C1 segment of cervical spinal cord (tissue), 14 donors: ENCODE measurements around the gene ZNF567.
A peak's percentile ranks its signal among the peaks of the same experiment; 100 is the strongest.
"Not testable (repeated sequence)": the region's sequence is repeated elsewhere in the genome, so short reads cannot be mapped to it uniquely, and the experiment has no call there.

Experiments
- DNase-seq, 14 donors: peaks; one replicate each; lab custom pipeline; 2025; lab: John Stamatoyannopoulos, UW

Gene ZNF567

DNA sequence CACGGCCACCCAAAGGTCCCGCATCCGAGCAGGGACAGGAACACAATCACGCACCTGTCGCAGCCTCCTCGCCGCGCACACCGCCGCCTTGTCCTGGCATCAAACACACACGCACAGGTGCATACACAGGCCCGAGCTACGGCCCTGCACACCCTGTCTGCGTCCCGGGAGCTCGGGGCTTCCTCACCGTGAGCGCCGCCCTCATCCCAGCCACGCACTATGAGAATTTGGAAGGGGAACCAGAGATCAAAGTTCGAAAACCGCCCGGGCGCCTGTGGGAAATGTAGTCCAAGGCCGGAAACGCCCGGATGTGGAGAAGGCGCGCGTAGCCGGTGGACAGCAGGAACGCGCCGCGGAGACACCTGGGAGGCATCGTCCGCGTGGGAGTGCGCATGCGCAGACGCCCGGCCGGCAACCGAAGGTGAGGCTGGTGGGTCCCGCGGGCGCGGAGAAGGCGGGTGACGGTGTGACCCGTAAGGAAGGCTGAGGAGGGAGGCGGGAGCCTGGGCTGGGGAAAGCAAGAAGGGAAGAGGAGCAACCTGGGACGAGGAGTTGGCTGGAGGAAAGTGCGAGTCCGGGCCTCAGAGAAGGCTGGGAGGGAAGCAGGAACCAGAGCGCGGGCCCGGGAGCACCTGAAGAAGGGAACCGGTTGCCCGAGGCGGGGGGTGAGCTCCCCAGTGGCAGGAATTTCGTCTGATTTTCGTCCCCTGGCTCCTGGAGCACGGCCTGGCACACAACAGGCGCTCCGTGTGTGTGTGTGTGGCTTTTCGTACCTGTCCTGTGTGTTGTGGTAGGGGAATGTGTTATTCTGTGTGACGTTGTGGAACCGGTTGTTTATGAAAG is at the start of gene ZNF567:
Gene ZNF567, plus strand, starts transcription at position 399 of the 843 bp plus-strand sequence. CDS start 7,256 bp downstream, outside the sequence.
- DNase-seq, result peak; percentile 77 to 97 (median 94)

DNA sequence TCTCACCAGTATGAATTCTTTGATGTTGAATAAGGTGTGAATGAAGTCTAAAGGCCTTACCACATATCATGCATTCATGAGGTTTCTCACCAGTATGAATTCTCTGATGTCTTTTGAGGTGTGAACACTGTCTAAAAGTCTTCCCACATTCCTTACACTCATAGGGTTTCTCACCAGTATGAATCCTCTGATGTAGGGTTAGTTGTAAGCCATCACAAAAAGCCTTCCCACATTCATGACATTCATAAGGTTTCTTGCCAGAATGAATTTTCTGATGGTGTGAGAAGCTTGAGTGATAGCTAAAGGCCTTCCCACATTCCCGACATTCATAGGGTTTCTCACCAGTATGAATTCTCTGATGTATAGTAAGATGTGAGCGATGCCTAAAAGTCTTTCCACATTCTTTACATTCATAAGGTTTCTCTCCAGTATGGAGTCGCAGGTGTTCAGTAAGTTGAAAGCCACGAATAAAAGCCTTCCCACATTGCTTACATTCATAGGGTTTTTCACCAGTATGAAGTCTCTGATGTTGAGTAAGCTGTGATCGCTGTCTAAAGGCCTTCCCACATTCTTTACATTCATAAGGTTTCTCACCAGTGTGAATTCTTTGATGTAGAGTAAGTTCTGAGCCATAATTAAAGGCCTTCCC is 48.4 kb upstream of the ZNF567 start:
- no peak for DNase-seq

DNA sequence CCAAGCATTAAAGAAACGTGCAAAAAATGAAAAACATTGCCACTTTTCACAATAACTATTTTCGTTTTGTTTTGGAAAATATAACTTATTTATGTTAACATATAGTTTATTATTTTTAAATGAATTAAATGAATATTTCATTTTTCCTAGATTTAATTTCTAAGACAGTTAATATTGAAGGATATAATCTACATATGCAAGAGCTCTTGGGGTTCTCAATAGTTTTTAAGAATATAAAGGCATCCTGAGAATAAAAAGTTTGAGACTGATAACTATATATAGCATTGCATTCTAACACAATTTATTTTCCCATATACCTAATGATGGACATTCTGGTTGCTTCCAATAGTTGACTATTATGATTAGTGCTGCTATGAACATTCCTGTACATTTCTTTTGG is 40.7 kb upstream of the ZNF567 start:
- no peak for DNase-seq

DNA sequence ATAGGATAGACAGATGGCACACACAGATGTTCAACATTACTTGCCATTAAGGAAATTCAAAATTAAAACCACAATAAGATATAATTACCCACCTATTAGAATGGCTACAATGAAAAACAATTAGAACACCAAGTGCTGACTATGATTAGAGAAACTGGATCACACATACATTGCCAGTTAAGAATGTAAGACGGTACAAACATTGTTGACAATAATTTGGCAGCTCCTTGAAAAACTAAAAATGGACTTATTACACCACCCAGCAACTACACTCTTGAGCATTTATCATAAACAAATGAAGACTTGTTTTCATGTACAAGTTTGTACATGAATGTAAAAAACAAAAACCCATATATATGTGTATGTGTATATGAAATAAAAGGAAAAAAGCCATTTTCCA is 34.5 kb upstream of the ZNF567 start:
- DNase-seq, result no peak

DNA sequence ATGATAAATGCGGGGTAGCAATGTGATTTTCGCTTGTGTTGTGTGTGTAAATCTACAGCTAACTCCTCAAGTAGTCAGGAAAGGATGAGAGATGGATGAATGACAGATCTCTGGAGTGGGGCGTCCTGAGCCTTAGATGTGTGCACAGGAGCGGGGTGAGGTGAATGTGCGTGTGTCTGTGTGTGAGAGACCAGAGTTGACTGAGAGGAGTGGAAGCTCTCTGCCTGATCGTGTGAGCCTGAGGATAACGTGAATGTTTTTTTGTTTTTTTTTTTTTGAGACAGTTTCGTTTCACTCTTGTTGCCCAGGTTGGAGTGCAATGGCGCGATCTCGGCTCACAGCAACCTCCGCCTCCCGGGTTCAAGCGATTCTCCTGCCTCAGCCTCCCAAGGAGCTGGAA is 21.6 kb upstream of the ZNF567 start:
- DNase-seq, result no peak

DNA sequence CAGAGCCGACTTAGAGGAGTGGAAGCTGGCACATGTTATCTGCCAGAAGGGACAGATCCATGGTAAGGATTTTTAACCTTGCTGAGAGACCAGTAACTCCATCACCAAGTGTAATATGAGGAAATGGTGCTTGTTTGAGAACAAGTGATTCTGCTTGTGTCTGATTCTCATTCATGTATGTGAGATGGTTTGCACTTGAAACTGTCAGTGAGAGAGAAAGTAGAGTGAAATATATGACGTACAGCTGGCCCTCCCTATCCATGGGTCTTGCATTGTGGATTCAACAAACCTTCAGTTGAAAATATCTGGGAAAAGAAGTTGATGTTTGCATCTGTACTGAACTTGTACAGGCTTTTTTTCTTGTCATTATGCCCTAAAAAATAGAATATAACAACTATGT is 18.8 kb upstream of the ZNF567 start:
- no peak for DNase-seq

DNA sequence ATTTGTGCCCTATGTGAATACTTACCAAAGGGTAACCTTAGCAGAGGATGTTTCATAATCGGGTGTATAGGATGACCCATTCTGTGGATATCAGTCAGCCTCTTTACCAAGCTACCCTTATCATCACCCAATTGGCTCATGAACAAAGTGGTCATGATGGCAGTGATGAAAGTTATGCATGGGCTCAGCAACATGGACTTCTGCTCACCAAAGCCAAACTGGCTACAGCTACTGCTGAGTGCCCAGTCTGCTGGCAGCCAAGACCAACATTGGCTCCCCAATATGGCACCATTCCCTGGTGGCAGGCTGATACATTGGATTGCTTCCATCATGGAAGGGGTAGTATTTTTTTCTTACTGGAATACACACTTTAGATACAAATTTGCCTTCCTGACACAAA is 15.0 kb upstream of the ZNF567 start:
- no peak for DNase-seq

DNA sequence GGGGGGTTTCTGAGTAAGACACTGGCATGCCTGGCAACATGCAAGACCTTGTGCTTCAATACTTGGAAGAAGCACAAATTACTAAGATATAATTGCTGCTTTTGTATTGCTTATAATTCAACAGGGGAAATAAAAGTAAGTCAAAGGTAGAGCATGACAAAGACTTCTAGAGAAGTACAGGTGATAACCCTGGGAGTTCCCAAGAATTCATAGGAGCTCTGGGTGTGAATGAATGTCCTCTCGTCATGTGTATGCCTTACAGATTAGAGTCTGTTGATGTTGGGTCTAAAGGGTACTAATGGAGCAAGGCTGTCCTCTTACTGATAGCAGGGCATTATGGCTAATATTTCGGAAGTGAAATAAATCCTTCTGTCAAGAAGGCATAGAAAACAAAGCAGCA is 13.2 kb upstream of the ZNF567 start:
- DNase-seq, result no peak

DNA sequence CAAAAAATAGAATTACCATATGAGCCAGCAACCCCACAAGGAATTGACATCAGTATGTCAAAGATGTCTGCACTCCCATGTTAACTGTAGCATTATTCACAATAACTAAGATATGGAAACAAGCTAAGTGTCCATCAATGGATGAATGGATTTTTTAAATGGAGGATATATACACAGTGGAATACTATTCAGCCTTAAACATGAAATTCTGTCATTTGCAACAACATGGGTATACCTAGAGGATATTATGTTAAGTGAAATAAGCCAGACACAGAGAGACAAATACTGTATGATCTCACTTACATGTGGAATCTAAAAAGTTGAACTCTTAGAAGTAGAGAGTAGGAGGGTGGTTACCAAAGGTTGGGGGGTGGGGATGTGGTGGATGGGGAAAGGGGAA is 8.0 kb upstream of the ZNF567 start:
- DNase-seq, result no peak

DNA sequence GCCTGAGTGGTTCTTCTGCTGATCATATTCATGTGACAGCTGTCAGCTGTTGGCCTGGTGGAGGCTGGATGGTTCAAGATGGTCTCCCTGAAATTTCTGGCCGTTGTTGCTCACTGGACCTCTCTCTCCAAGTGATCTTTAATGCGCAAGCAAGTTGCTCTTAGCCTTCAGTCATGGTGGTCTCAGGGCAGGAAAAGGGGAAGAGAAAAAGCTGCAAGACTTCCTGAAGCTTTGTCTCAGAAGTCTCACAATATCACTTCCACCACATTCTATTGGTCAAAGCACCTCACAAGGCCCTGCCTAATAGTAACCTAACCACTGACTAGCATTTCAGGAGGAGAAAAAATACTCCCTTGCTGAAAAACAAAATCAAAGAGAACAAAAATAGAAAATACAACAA is 1.6 kb upstream of the ZNF567 start:
- DNase-seq, result no peak

DNA sequence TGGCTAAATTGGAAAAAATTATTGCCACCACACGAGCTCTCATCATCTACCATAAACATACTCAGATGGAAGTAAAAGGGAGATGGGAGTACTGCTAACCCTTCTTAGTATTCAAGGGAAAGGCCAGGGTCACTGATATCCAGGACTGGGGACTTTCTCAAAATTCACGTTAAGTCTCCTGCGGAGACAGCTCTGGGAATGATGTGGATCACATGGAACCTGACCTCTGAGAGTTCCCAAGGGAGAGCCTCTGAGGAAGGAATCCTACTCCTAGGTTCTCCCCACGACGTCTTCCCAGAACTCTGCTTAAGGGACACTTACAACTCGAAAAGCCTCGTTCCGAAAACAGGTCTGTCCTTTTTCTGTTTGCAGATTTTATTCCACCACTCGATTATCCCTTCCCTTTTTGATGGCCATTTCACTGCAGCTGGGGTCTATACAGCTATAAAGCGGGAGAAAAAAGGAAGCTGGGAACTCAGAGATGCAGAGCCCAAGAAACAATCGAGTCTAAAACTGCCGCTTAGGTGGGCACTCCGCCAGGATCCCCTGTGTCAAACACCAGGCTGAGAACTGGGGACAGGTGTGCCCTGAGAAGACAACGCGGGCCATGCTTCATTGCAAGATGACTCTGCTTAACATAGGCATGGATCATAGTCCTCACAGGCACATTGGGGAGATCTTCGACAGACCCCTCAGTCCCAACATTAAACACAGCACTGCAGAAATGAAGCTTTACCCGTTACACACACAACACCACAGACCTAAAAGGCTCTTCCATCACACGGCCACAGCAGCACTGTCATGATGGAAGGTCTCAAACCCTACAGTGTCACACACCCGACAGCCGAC is 823 bp upstream of the ZNF567 start:
- DNase-seq, result peak in 3 of 14 donors; percentile 22 to 30 (median 25)

DNA sequence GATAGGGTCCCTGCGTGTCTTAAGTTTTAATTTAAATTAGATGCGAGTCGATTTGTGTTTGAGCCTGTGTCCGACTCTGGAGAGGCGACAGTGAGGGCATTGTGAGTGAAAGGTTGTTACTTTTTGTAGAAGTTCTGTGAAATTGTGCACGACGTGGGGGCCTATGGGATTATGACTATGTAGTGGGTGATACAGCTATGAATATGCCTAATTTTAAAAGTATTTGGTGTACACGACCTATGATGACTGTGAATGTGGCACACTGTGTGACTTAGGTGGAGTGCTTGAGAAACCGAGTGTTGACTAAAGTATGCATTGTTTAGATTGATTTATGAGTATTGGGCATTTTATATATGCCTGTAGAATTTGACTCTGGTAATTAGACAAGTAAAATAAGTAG is 646 bp downstream of the ZNF567 start:
- DNase-seq, result no peak

DNA sequence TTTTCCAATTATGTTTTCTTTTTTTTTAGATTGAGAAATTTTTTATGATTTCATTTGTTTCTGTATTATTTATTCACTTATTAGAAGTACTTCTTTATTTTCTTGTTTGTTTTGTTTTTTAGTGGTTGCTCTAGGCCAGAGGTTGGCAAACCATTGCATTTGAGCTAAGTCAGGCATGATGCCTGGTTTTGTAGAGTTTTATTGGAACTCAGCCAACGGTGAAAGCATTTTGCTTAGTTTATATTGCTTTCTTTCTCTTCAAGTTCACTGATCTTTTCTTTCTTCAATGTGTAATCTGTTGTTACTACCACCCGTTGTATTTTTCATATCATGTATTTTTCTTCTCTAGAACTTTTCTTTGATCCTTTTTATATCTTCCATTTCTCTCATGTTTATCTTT is 19.7 kb downstream of the ZNF567 start:
- no peak for DNase-seq

DNA sequence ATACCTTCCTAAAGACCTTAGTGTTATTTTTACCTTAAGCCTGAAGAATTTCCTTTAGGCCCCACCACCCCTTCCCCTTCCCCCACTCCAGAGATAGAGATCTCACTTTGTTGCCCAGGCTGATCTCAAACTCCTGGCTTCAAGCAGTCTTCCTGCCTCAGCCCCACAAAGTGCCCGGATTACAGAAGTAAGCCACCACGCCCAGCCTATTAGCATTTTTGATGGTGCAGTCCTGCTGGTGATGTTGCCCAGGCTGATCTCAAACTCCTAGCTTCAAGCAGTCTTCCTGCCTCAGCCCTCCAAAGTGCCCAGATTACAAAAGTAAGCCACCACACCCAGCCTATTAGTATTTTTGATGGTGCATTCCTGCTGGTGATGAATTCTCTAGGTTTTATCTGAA is 22.0 kb downstream of the ZNF567 start:
- no peak for DNase-seq

DNA sequence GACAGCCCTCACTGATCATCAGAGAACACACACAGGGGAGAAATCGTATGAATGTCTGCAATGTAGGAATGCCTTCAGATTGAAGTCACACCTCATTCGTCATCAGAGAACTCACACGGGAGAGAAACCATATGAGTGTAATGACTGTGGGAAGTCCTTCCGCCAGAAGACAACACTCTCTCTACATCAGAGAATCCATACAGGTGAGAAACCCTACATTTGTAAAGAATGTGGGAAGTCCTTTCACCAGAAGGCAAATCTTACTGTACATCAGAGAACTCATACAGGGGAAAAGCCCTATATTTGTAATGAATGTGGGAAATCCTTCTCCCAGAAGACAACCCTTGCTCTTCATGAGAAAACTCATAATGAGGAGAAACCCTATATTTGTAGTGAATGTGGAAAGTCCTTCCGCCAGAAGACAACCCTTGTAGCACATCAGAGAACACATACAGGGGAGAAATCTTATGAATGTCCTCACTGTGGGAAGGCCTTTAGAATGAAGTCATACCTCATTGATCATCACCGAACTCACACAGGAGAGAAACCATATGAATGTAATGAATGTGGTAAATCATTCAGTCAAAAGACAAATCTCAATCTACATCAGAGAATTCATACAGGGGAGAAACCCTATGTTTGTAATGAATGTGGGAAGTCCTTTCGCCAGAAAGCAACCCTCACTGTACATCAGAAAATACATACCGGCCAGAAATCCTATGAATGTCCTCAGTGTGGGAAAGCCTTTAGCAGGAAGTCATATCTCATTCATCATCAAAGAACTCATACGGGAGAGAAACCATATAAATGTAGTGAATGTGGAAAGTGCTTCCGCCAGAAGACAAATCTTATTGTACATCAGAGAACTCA is 32.5 kb downstream of the ZNF567 start:
- no peak for DNase-seq

DNA sequence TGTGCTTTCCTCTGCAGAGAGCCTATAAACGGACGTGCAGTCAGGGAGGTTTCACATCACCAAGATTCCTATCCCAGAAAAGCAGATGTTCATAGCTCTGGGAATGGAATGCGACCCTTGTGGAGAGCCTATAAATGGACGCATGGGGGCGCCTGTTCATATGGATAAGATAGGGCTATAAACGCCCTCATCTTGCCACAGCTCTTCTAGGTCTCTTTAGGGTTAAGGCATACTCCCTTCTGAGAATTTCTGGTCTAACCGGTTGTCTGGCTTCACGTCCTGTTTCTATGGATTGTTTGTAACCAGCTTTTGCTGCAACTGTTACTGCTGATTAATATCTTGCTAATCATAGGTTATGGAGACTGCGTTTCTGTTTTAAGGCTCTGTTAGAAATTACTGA is 48.8 kb downstream of the ZNF567 start:
- not testable (repeated sequence) for DNase-seq

DNA sequence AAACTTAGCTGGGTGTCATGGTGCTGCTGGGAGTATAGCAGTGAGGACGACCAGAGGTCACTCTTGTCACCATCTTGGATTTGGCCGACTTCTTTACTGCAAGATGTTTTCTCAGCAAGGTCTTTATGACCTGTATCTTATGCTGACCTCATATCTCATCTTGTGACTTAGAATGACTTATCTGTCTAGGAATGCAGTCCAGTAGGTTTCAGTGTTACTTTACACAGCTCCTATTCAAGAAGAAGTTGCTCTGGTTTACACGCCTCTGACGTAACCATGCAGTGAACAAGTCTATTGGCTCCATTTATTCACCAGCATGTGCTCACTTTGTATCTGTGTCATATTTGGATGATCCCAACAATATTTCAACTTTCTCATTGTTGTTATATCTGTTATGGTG is 58.5 kb downstream of the ZNF567 start:
- DNase-seq, result no peak

DNA sequence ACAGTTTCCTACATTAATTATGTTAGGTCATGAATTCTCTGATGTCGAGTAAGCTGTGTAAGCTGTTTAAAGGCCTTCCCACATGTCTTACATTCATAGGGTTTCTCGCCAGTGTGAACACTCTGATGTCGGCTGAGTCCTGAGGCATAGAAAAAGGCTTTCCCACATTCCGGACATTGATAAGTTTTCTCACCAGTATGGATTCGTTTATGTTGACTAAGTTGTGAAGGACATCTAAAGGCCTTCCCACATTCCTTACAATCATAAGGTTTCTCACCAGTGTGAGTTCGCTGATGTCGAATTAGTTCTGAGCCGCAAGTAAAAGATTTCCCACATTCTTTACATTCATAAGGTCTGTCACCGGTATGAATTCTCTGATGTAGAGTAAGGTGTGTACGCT is 60.3 kb downstream of the ZNF567 start:
- DNase-seq, result no peak

DNA sequence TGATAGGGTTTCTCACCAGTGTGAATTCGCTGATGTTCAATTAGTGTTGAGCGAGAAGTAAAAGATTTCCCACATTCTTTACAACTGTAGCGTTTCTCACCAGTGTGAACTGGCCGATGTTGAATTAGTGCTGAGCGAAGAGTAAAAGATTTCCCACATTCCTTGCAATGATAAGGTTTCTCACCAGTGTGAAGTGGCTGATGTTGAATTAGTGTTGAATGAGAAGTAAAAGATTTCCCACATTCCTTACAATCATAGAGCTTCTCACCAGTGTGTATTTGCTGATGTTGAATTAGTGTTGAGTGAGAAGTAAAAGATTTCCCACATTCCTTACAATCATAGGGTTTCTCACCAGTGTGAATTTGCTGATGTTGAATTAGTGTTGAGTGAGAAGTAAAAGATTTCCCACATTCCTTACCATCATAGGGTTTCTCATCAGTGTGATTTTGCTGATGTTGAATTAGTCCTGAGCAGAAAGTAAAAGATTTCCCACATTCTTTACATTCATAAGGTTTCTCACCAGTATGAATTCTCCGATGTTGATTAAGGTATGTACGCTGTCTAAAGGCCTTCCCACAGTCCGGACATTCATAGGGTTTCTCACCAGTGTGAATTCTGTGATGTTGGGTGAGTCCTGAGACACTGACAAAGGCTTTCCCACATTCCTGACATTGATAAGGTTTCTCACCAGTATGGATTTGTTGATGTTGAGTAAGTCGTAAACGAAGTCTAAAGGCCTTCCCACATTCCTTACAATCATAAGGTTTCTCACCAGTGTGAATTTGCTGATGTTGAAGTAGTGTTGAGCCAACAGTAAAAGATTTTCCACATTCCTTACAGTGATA is 61.2 kb downstream of the ZNF567 start:
- no peak for DNase-seq

DNA sequence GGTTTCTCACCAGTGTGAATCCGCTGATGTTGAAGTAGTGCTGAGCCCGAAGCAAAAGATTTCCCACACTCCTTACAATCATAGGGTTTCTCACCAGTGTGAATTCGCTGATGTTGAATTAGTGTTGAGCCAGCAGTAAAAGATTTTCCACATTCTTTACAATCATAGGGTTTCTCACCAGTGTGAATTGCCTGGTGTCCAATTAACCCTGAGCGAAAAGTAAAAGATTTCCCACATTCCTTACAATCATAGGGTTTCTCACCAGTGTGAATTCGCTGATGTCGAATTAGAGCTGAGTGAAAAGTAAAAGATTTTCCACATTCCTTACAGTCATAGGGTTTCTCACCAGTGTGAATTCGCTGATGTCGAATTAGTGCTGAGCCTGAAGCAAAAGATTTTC is 62.2 kb downstream of the ZNF567 start:
- DNase-seq, result not testable (repeated sequence)
